Neural progenitor cell (in vitro differentiated cells): ENCODE data around the gene IGSF21.

Experiments
- CTCF ChIP-seq: fragments of 200-600 bp; sonication (generic); IDR thresholded peaks from 2 replicates; pipeline ENCODE4 v1.5.1; 2017; ENCODE audit warnings: antibody characterized with exemption, mild to moderate bottlenecking
- EZH2phosphoT487 ChIP-seq: fragments of 200-600 bp; sonication (generic); IDR thresholded peaks from 2 replicates; pipeline ENCODE4 v1.6.1; 2017; ENCODE audit warnings: antibody characterized with exemption

GRCh38 chr1:18144062-18144461 lies 36.5 kb downstream of the IGSF21 start:
- no peak for TF ChIP-seq CTCF
- TF ChIP-seq EZH2phosphoT487: no peak
